Measurements from ENCODE around the gene TAT. TPM values are rescaled to one million over a fixed set of nuclear protein-coding genes. Genes with fewer than 3 reads are reported as not detected.
"Not testable (repeated sequence)": the region's sequence is repeated elsewhere in the genome, so short reads cannot be mapped to it uniquely, and the experiment has no call there.

The TAT gene
- total RNA-seq, 6 experiments from 2014 or later, result 109 to 3,026 (median 1,168) TPM

DNA sequence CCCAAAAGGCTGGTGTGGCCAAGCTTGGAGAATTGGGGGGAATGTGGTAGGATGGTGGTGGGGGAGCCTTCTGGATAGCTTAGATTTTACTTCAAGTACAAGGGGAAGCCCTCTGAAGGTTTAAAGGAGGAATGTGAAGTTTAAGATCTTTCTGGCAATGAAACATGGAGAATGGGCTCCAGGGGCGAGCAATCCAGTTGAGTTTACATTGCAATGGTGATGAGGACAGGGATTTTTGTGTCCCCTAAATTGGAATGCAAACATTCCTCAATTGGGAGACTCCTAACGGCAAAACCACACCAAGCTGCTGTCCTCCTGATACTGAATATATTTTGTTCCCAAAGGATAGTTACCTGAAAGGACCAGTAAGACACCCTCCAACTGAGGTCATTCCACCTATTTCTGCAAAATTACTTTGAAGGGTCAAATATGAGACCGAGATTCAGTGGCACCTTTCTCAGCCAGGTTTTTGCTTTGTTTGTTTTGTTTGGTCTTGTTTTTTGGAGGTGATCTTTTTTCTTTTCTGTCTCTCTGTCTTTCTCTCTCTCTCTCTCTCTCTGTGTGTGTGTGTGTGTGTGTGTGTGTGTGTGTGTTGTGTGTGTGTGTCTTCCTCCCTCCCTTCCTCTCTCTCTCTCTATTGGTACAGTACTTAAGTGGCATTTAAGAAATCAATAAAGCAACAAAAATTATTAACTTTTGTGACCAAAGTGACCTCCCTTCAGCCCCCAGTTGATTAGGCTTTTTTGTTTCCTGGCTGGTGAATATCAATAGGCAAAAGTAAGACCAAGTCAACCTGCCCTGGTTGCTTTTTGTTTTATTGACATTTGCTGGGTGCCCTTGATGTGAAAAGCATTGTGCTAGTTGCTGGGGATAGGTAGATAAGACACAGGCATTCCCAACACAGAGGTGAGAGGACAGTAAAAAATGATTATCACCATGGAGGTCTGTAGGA is 16.4 kb upstream of the TAT start:
- Histone ChIP-seq H3K4me1 (peaks cover 0 to 48% (median 18%) of the 10 kb centered on the region in 4 donors), H3K36me3 (no peaks in the 10 kb centered on the region), H3K9me3 (no peaks in the 10 kb centered on the region), H3K27ac (peak overlapping the region; percentile 66 to 98 (median 96)), H3K27me3 (no peaks in the 10 kb centered on the region), H3K4me3 (no peak overlapping the region)
- intact Hi-C loops (cut with DNase I), result no loop called here
- WGBS (ENCODE audit: insufficient coverage, low coverage, low lambda C conversion rate, missing lambda C conversion rate), result 18% methylated on average over 3 of the region's 3 CpGs
- peak; percentile 35 to 53 (median 46) for ATAC-seq
- no peak for TF ChIP-seq POLR2A (IDR thresholded peaks at IDR 0.05)
- TF ChIP-seq, protein P1, sequence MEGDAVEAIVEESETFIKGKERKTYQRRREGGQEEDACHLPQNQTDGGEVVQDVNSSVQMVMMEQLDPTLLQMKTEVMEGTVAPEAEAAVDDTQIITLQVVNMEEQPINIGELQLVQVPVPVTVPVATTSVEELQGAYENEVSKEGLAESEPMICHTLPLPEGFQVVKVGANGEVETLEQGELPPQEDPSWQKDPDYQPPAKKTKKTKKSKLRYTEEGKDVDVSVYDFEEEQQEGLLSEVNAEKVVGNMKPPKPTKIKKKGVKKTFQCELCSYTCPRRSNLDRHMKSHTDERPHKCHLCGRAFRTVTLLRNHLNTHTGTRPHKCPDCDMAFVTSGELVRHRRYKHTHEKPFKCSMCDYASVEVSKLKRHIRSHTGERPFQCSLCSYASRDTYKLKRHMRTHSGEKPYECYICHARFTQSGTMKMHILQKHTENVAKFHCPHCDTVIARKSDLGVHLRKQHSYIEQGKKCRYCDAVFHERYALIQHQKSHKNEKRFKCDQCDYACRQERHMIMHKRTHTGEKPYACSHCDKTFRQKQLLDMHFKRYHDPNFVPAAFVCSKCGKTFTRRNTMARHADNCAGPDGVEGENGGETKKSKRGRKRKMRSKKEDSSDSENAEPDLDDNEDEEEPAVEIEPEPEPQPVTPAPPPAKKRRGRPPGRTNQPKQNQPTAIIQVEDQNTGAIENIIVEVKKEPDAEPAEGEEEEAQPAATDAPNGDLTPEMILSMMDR (IDR thresholded peaks at IDR 0.05), result no peak
- no peak for DNase-seq

DNA sequence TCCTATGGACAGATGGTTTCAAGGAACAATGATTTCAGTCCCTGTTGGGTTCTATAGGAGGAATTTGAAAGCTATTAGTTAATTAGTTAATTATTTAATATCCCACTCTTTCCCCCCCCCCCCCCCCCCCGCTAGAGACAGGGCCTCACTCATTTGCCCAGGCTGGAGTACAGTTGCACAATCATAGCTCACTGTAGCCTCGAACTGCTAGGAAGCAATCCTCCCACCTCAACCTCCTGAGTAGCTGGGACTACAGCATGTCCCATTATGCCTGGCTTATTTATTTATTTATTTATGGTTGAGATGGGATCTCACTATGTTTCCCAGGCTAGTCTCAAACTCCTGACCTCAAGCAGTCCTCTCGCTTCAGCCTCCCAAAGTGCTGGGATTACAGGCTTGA is 15.0 kb upstream of the TAT start:
- no peaks in the 10 kb centered on the region for H3K9me3 ChIP-seq
- no peaks in the 10 kb centered on the region for H3K27me3 ChIP-seq
- intact Hi-C loops (cut with DNase I), result no loop called here
- H3K27ac ChIP-seq, result peak overlapping the region in 2 of 3 donors; percentile 96 to 98
- H3K36me3 ChIP-seq, result no peaks in the 10 kb centered on the region
- H3K4me3 ChIP-seq, result no peak overlapping the region
- no peak for ATAC-seq
- DNase-seq, result no peak
- peaks cover 0 to 48% (median 18%) of the 10 kb centered on the region in 4 donors for H3K4me1 ChIP-seq
- WGBS (ENCODE audit: insufficient coverage, low coverage, low lambda C conversion rate, missing lambda C conversion rate), result 42% methylated on average over 3 of the region's 3 CpGs
- no peak for TF ChIP-seq POLR2A (IDR thresholded peaks at IDR 0.05)
- TF ChIP-seq, protein P1 (IDR thresholded peaks at IDR 0.05), result no peak

DNA sequence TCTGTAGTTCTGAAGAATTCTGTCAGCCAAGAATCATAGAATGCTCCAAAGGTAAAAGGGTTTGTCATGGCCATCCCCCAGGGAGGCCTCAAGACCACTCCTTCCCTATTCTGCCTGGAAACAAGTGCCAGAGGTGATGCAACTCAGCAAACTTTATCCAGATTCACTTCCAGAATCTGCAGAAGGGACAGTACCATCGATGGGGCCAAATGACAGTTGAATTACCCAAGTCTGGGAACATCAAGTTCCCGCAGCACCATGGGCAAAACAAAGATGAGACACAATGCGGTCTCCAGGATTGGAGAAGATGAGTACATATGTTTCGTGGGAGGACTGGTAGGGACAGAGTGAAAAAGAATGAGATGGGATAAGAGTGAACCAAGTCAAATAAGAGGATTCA is 13.7 kb upstream of the TAT start:
- Histone ChIP-seq H3K27ac (peak overlapping the region; percentile 6 to 98 (median 96)), H3K27me3 (no peaks in the 10 kb centered on the region), H3K9me3 (no peaks in the 10 kb centered on the region), H3K4me1 (peaks cover 0 to 52% (median 16%) of the 10 kb centered on the region in 4 donors), H3K36me3 (no peaks in the 10 kb centered on the region), H3K4me3 (no peak overlapping the region)
- WGBS (ENCODE audit: insufficient coverage, low coverage, low lambda C conversion rate, missing lambda C conversion rate), result 18% methylated on average over 4 of the region's 4 CpGs
- DNase-seq, result peak in 1 of 3 donors; percentile 89
- ATAC-seq, result peak; percentile 36 to 69 (median 55)
- intact Hi-C loops (cut with DNase I), result no loop called here
- TF ChIP-seq, protein P1 (IDR thresholded peaks at IDR 0.05), result no peak
- TF ChIP-seq POLR2A (IDR thresholded peaks at IDR 0.05), result peak; percentile 44

DNA sequence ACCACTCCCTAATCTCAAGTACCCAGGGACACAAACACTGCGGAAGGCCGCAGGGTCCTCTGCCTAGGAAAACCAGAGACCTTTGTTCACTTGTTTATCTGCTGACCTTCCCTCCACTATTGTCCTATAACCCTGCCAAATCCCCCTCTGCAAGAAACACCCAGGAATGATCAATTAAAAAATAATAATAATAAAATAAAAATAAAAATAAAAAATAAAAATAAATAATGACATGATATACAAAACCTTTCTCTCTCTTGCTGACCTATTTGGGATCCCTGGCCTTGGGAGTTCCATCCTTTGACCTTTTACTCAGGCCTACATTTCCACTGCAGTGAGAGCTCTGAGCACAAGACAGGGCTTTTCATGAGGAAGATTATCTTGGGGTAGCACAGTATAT is 13.2 kb upstream of the TAT start:
- H3K4me3 ChIP-seq; intact Hi-C loops (cut with DNase I); H3K36me3 ChIP-seq; DNase-seq; H3K9me3 ChIP-seq; H3K27me3 ChIP-seq: not testable (repeated sequence)
- no CpG with 5 or more reads among the region's 2 CpGs for WGBS (ENCODE audit: insufficient coverage, low coverage, low lambda C conversion rate, missing lambda C conversion rate)
- Histone ChIP-seq H3K4me1 (peaks cover 0 to 52% (median 16%) of the 10 kb centered on the region in 4 donors), H3K27ac (peak overlapping the region in 2 of 3 donors; percentile 96 to 98)
- peak in 1 of 4 donors; percentile 2 for ATAC-seq

DNA sequence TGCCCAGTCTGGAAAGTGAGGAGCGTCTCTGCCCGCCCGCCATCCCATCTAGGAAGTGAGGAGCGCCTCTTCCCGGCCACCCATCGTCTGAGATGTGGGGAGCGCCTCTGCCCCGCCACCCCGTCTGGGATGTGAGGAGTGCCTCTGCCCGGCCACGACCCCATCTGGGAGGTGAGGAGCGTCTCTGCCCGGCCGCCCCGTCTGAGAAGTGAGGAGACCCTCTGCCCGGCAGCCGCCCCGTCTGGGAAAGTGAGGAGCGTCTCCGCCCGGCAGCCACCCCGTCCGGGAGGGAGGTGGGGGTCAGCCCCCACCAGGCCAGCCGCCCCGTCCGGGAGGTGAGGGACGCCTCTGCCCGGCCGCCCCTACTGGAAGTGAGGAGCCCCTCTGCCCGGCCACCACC is 12.4 kb upstream of the TAT start:
- H3K9me3 ChIP-seq; H3K27ac ChIP-seq; H3K36me3 ChIP-seq; H3K4me3 ChIP-seq; DNase-seq; ATAC-seq; intact Hi-C loops (cut with DNase I); H3K27me3 ChIP-seq: not testable (repeated sequence)
- peaks cover 0 to 48% (median 13%) of the 10 kb centered on the region in 4 donors for H3K4me1 ChIP-seq
- 100% methylated on average over 4 of the region's 30 CpGs for WGBS (ENCODE audit: insufficient coverage, low coverage, low lambda C conversion rate, missing lambda C conversion rate)

Data from right lobe of liver (tissue), 6 donors.